Hepatocyte (in vitro differentiated cells): ENCODE measurements around the gene LRCH1. TPM values are rescaled to one million over a fixed set of nuclear protein-coding genes. Genes with fewer than 3 reads are reported as not detected.

Experiments used
- DNase-seq: peaks from one replicate; pipeline ENCODE4 v3.0.0-alpha.2; 2016; ENCODE audit warnings: low spot score
- H2AFZ ChIP-seq: fragments of 200-600 bp; sonication (generic); 2 replicates; pipeline ENCODE4 v1.6.0; 2016; ENCODE audit warnings: antibody characterized with exemption, mild to moderate bottlenecking
- H3K27ac ChIP-seq: fragments of 200-600 bp; sonication (generic); 2 replicates; pipeline ENCODE4 v1.5.1; 2016; ENCODE audit warnings: mild to moderate bottlenecking
- H3K27me3 ChIP-seq: fragments of 200-600 bp; sonication (generic); 2 replicates; pipeline ENCODE4 v1.6.1; 2016
- H3K36me3 ChIP-seq: fragments of 200-600 bp; sonication (generic); replicated peaks from 2 replicates; pipeline ENCODE4 v1.5.1; 2016; ENCODE audit warnings: low read depth; ENCODE audit not compliant: insufficient read depth
- H3K4me1 ChIP-seq: fragments of 200-600 bp; sonication (generic); 2 replicates; pipeline ENCODE4 v1.5.1; 2016; ENCODE audit warnings: mild to moderate bottlenecking, moderate library complexity; ENCODE audit not compliant: insufficient read depth
- H3K4me2 ChIP-seq: fragments of 200-600 bp; sonication (generic); 2 replicates; pipeline ENCODE4 v1.6.0; 2016
- H3K4me3 ChIP-seq: fragments of 200-600 bp; sonication (generic); 2 replicates; pipeline ENCODE4 v1.5.1; 2016; ENCODE audit warnings: mild to moderate bottlenecking
- H3K79me2 ChIP-seq: fragments of 200-600 bp; sonication (generic); 2 replicates; pipeline ENCODE4 v1.6.0; 2017; ENCODE audit warnings: mild to moderate bottlenecking
- H3K9me2 ChIP-seq: fragments of 200-600 bp; sonication (generic); replicated peaks from 2 replicates; pipeline ENCODE4 v1.6.0; 2017; ENCODE audit warnings: mild to moderate bottlenecking; ENCODE audit not compliant: insufficient read depth
- H3K9me3 ChIP-seq: fragments of 200-600 bp; sonication (generic); 2 replicates; pipeline ENCODE4 v1.5.1; 2016; ENCODE audit warnings: low read depth, mild to moderate bottlenecking
- H4K20me1 ChIP-seq: fragments of 200-600 bp; sonication (generic); 2 replicates; pipeline ENCODE4 v1.6.0; 2016; ENCODE audit warnings: mild to moderate bottlenecking; ENCODE audit not compliant: insufficient read depth, poor library complexity, severe bottlenecking
- EZH2 ChIP-seq: fragments of 200-600 bp; sonication (generic); IDR thresholded peaks from 2 replicates; pipeline ENCODE4 v1.6.1; 2016; ENCODE audit warnings: antibody characterized with exemption, mild to moderate bottlenecking, borderline replicate concordance
- EZH2phosphoT487 ChIP-seq: fragments of 200-600 bp; sonication (generic); IDR thresholded peaks from one replicate; pipeline ENCODE4 v1.6.1; 2018; ENCODE audit warnings: antibody characterized with exemption, mild to moderate bottlenecking, low read depth, moderate library complexity; ENCODE audit not compliant: unreplicated experiment, severe bottlenecking
- WGBS: methylation state at CpG from one replicate; pipeline ENCODE4 v1.1.6; 2016; ENCODE audit warnings: low lambda C conversion rate; ENCODE audit errors: missing lambda C conversion rate; 5-methylcytosine and 5-hydroxymethylcytosine counted together
- polyA plus RNA-seq: library from polyadenylated mRNA; unstranded; fragments of >200 nt; fragmentation: Nextera tagmentation; extraction: Ambion mirVana; gene quantifications from 2 replicates; pipeline ENCODE4 v1.2.1, GENCODE V29; 2016
- total RNA-seq: library from RNA; depleted of rRNA; stranded (reverse); fragments of >200 nt; gene quantifications from 2 replicates; pipeline ENCODE4 v1.2.3, GENCODE V29; 2014
- TF ChIP-seq, protein P1 (sequence below): fragments of 200-600 bp; sonication (generic); IDR thresholded peaks from 2 replicates; pipeline ENCODE4 v1.5.1; 2016; ENCODE audit warnings: antibody characterized with exemption, mild to moderate bottlenecking; ENCODE audit not compliant: poor library complexity

Gene LRCH1
- total and polyA plus RNA-seq, 2 experiments from 2014 or later, result 5.7 to 14.1 TPM

DNA sequence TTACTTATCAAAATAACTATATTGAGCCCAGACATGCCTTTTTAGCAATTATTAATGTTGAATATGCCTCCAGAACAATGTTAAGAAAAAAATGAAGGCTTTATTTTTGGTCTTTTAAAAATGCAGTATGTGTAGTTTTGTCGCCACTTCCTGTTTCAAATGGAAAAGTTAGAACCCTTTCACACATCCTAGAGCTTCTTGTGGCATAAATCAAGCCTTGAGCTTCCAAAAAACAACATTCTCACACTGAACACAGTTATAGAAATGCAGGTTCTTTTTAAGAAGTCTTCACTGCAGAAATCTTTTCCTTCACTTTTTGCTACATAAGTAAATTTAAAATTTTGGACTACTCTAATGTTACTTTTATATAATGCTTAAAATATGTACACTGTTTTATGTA, 135.3 kb downstream of the LRCH1 start:
- Histone ChIP-seq H3K27me3 (no peaks in the 10 kb centered on the region), H4K20me1 (no peaks in the 10 kb centered on the region), H3K4me2 (no peak overlapping the region), H3K79me2 (peaks cover 10% of the 10 kb centered on the region), H3K4me3 (no peak overlapping the region), H2AFZ (no peak overlapping the region), H3K27ac (peak overlapping the region; percentile 8), H3K36me3 (no peaks in the 10 kb centered on the region), H3K4me1 (peaks cover 28% of the 10 kb centered on the region), H3K9me2 (no peaks in the 10 kb centered on the region), H3K9me3 (no peaks in the 10 kb centered on the region)
- 96% methylated on average over 1 of the region's 1 CpG for WGBS
- DNase-seq, result no peak
- TF ChIP-seq, protein P1, sequence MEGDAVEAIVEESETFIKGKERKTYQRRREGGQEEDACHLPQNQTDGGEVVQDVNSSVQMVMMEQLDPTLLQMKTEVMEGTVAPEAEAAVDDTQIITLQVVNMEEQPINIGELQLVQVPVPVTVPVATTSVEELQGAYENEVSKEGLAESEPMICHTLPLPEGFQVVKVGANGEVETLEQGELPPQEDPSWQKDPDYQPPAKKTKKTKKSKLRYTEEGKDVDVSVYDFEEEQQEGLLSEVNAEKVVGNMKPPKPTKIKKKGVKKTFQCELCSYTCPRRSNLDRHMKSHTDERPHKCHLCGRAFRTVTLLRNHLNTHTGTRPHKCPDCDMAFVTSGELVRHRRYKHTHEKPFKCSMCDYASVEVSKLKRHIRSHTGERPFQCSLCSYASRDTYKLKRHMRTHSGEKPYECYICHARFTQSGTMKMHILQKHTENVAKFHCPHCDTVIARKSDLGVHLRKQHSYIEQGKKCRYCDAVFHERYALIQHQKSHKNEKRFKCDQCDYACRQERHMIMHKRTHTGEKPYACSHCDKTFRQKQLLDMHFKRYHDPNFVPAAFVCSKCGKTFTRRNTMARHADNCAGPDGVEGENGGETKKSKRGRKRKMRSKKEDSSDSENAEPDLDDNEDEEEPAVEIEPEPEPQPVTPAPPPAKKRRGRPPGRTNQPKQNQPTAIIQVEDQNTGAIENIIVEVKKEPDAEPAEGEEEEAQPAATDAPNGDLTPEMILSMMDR, result no peak
- TF ChIP-seq EZH2 (no peak), EZH2phosphoT487 (no peak)

DNA sequence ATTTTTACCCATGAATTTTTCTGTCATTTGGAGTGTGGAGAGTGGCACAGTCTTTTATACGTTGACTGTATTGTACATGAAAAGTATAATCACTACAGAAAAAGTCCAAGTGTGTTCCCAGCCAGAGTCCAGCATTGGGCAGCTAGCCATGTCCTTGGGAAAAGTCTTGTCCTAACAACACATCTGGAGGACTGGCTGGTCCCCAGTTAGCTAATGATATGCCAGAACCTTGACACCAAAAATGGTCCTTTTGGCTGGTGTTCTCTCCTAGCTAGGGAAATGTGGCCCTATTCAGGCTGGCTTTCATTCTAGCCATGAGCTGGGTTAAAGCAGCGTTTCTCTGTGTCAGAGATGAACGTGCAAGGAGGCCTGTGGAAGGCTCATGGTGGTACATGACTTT, 145.0 kb downstream of the LRCH1 start:
- DNase-seq, result no peak
- Histone ChIP-seq H2AFZ (no peak overlapping the region), H3K79me2 (no peaks in the 10 kb centered on the region), H3K4me3 (no peak overlapping the region), H3K9me3 (no peaks in the 10 kb centered on the region), H3K27me3 (no peaks in the 10 kb centered on the region), H3K4me2 (no peak overlapping the region), H3K27ac (no peak overlapping the region), H3K36me3 (no peaks in the 10 kb centered on the region), H4K20me1 (no peaks in the 10 kb centered on the region), H3K9me2 (no peaks in the 10 kb centered on the region), H3K4me1 (peaks cover 7% of the 10 kb centered on the region)
- TF ChIP-seq, protein P1, result no peak
- WGBS, result 96% methylated on average over 3 of the region's 3 CpGs

DNA sequence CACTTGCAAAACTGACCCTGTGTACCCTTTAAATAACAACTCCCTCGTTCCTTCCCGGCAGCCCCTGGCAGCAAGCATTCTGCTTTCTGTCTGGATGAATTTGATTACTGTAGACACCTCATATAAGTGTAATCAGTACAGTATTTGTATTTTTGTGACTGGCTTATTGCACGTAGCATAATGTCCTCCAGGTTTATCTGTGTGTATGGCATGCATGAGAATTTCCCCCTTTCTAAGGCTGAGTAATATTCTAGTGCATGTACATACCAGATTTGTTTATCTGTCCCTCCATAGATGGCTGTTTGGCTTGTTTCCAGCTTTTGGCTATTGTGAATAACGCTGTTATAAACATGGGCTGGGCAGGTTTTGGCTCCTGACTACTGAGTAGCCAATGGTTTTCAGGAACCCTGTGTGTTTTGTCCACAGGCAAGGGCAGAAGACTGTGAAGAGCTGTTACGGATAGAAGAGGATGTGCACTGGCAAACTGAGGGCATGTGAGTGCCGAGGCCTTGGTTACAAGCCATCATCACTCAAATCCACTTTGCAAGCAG, 146.0 kb downstream of the LRCH1 start:
- H4K20me1 ChIP-seq, result no peaks in the 10 kb centered on the region
- WGBS, result 59% methylated on average over 6 of the region's 6 CpGs
- H3K9me3 ChIP-seq, result no peaks in the 10 kb centered on the region
- no peak overlapping the region for H2AFZ ChIP-seq
- H3K79me2 ChIP-seq, result no peaks in the 10 kb centered on the region
- H3K9me2 ChIP-seq, result no peaks in the 10 kb centered on the region
- DNase-seq, result peak; percentile 10
- H3K4me1 ChIP-seq, result peaks cover 7% of the 10 kb centered on the region
- no peaks in the 10 kb centered on the region for H3K36me3 ChIP-seq
- H3K27me3 ChIP-seq, result no peaks in the 10 kb centered on the region
- peak overlapping the region; percentile 33 for H3K27ac ChIP-seq
- H3K4me2 ChIP-seq, result no peak overlapping the region
- H3K4me3 ChIP-seq, result no peak overlapping the region
- no peak for TF ChIP-seq EZH2
- TF ChIP-seq EZH2phosphoT487, result no peak

DNA sequence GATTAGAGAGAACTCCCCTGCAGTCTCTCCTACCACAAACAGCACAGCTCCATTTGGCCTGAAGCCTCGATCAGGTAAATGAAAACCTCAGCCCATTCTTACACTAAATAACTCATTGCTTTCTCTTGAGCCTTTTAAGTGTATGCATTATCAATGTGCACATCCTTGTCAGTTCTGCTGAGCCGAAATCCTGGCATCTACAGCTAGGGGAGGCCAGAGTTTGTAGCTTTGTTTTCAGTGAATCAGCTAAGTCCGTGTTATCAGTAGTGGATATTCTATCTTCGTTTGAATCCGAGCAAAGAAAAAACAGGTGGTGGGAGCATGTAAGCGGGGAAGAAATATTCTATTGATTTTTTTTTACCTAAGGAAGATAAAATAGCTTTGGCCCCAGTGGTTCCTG, 159.6 kb downstream of the LRCH1 start:
- no peak overlapping the region for H2AFZ ChIP-seq
- H4K20me1 ChIP-seq, result no peaks in the 10 kb centered on the region
- H3K4me2 ChIP-seq, result no peak overlapping the region
- no peak overlapping the region for H3K27ac ChIP-seq
- peaks cover 12% of the 10 kb centered on the region for H3K4me1 ChIP-seq
- no peaks in the 10 kb centered on the region for H3K36me3 ChIP-seq
- no peaks in the 10 kb centered on the region for H3K9me3 ChIP-seq
- DNase-seq, result peak; percentile 11
- no peaks in the 10 kb centered on the region for H3K9me2 ChIP-seq
- no peaks in the 10 kb centered on the region for H3K79me2 ChIP-seq
- H3K4me3 ChIP-seq, result no peak overlapping the region
- no peak for TF ChIP-seq EZH2
- TF ChIP-seq, protein P1, result no peak
- no peak for TF ChIP-seq EZH2phosphoT487
- WGBS, result 39% methylated on average over 6 of the region's 6 CpGs
- H3K27me3 ChIP-seq, result no peaks in the 10 kb centered on the region
